Uterus (tissue), 2 donors: Measurements from ENCODE around the gene STUM.

Experiments used
- POLR2A ChIP-seq, 2 donors: fragments of 450-650 bp; IDR thresholded peaks; one replicate each; pipeline ENCODE4 v1.6.1; 2016; ENCODE audit warnings: antibody characterized with exemption in 2 of 2, mild to moderate bottlenecking in 1 of 2, moderate library complexity in 1 of 2
- TF ChIP-seq, protein P1 (sequence below), 4 experiments: fragments of 200-600 bp in 2 of 4; fragments of 450-650 bp in 2 of 4; sonication (generic) in 2 of 4; IDR thresholded peaks; one replicate each; pipeline ENCODE4 v1.5.1; 2016 to 2019; ENCODE audit warnings: antibody characterized with exemption in 4 of 4, mild to moderate bottlenecking in 2 of 4, moderate library complexity in 1 of 4

DNA sequence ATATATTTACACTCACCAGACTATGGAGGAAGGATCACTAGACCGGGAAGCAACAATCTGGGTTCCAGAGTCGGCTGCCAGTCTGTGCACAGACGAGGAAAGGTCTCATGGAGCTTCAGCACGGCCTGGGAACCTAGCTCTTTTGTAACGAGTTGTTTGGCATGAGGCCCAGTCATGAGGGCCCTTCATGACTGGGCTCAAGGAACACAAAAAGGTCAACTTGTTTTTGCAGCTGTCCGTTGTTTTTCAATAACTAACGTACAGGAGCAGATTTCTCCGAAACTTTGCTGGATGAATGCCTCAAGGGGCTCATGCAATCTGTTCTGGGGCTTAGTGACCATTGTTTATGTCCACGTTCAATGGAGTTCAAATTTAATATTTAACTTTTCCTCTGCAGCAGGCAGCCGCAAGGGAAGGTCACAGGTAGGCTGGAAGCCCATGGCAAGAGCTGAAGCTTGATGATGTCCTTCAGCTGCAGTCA lies 5.9 kb upstream of the STUM start:
- TF ChIP-seq POLR2A (IDR thresholded peaks at IDR 0.05): no peak
- TF ChIP-seq, protein P1, sequence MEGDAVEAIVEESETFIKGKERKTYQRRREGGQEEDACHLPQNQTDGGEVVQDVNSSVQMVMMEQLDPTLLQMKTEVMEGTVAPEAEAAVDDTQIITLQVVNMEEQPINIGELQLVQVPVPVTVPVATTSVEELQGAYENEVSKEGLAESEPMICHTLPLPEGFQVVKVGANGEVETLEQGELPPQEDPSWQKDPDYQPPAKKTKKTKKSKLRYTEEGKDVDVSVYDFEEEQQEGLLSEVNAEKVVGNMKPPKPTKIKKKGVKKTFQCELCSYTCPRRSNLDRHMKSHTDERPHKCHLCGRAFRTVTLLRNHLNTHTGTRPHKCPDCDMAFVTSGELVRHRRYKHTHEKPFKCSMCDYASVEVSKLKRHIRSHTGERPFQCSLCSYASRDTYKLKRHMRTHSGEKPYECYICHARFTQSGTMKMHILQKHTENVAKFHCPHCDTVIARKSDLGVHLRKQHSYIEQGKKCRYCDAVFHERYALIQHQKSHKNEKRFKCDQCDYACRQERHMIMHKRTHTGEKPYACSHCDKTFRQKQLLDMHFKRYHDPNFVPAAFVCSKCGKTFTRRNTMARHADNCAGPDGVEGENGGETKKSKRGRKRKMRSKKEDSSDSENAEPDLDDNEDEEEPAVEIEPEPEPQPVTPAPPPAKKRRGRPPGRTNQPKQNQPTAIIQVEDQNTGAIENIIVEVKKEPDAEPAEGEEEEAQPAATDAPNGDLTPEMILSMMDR (IDR thresholded peaks at IDR 0.05): no peak
